ENCODE results near the gene MYH16. TPM values are rescaled to one million over a fixed set of nuclear protein-coding genes. Genes with fewer than 3 reads are reported as not detected.
"Not testable (repeated sequence)": the region's sequence is repeated elsewhere in the genome, so short reads cannot be mapped to it uniquely, and the experiment has no call there.

MYH16 gene
- total and polyA plus RNA-seq, 3 donors from 2014 or later, result 1.5 to 2.1 (median 2.0) TPM

- DNase-seq, result no peak
- intact Hi-C loops (cut with DNase I; ENCODE audit: low total_unique reads), result loop anchor here (10.0 kb wide), 1 partner anchor 270 kb away; no protein-coding TSS in a partner anchor
- Histone ChIP-seq H3K36me3 (ENCODE audit: low read depth, missing control alignments) (no peaks in the 10 kb centered on the region), H3K4me3 (no peak overlapping the region), H3K27ac (no peak overlapping the region), H3K27me3 (no peaks in the 10 kb centered on the region), H3K9me3 (no peaks in the 10 kb centered on the region), H3K4me1 (peaks cover 7% of the 10 kb centered on the region)
- WGBS, 2 donors, result 73 to 84% methylated on average over 7 of the region's 7 CpGs
- TF ChIP-seq CTCF (IDR thresholded peaks at IDR 0.05) (no peak), POLR2A (IDR thresholded peaks at IDR 0.05) (no peak)
These were observed 41.9 kb downstream of the MYH16 start for GRCh38 chr7:99314504-99314903.

DNA sequence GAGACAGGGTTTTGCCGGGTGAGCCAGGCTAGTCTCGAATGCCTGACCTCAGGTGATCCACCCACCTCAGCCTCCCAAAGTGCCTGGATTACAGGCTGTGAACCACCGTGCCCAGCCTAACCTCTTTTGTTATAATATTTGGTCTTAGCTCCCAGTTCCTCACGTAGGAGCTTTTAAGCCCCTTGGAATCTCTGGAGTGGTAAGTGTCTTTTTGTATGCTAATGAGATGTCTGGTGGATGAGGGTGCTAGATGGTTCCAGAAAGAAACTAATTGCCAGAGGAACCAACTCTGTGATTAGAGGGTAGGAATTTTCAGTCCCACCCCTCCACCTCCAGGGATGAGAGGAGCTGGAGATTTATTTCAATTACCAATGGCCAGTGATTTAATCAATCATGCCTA, 47.7 kb downstream of the MYH16 start:
- Histone ChIP-seq H3K4me1 (peaks cover 5% of the 10 kb centered on the region), H3K27ac (no peak overlapping the region), H3K36me3 (ENCODE audit: low read depth, missing control alignments) (no peaks in the 10 kb centered on the region), H3K4me3 (no peak overlapping the region), H3K9me3 (no peaks in the 10 kb centered on the region), H3K27me3 (no peaks in the 10 kb centered on the region)
- 68 to 85% methylated on average over 4 of the region's 4 CpGs for WGBS, 2 donors
- intact Hi-C loops (cut with DNase I; ENCODE audit: low total_unique reads), result no loop called here
- DNase-seq, result no peak
- no peak for TF ChIP-seq POLR2A (IDR thresholded peaks at IDR 0.05)
- no peak for TF ChIP-seq CTCF (IDR thresholded peaks at IDR 0.05)

- H3K36me3 ChIP-seq (ENCODE audit: low read depth, missing control alignments); H3K4me3 ChIP-seq; DNase-seq; intact Hi-C loops (cut with DNase I; ENCODE audit: low total_unique reads); H3K27ac ChIP-seq; H3K9me3 ChIP-seq; H3K27me3 ChIP-seq: not testable (repeated sequence)
- WGBS, 2 donors, result 88 to 94% methylated on average over 6 of the region's 6 CpGs
- peaks cover 15% of the 10 kb centered on the region for H3K4me1 ChIP-seq
These were observed 50.0 kb downstream of the MYH16 start for GRCh38 chr7:99322659-99323058.

- Histone ChIP-seq H3K36me3 (ENCODE audit: low read depth, missing control alignments) (no peaks in the 10 kb centered on the region), H3K27me3 (no peaks in the 10 kb centered on the region), H3K27ac (no peak overlapping the region), H3K4me3 (peak overlapping the region in 1 of 2 donors; percentile 95), H3K4me1 (peaks cover 25% of the 10 kb centered on the region), H3K9me3 (no peaks in the 10 kb centered on the region)
- TF ChIP-seq CTCF (IDR thresholded peaks at IDR 0.05), result no peak
- no peak for TF ChIP-seq POLR2A (IDR thresholded peaks at IDR 0.05)
- no peak for DNase-seq
- intact Hi-C loops (cut with DNase I; ENCODE audit: low total_unique reads), result no loop called here
- WGBS, 2 donors, result 79 to 84% methylated on average over 14 of the region's 14 CpGs
These were observed 51.9 kb downstream of the MYH16 start for GRCh38 chr7:99324559-99324958.

DNA sequence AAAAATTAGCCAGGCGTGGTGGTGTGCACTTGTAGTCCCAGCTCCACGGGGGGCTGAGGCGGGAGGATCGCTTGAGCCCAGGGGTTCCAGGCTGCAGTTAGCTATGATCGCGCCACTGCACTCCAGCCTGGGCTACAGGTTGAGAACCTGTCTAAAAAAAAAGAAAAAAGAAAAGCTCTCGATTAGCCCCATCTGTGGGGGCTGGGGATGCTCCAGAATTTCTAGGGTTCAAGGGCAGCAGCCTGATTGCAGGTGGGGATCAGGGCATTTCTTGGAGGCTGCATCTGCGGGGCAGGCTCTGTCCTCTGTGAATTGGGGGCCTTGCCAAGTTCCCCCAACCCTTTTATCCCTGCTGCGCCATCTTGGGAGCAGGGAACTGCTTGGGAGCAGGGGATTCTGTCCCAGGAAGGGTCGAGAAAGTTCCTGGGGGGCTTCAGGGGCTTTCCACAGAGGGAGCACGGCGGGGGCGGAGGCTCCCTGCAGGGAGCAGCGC, 52.4 kb downstream of the MYH16 start:
- Histone ChIP-seq H3K4me1 (peaks cover 29% of the 10 kb centered on the region), H3K27me3 (no peaks in the 10 kb centered on the region), H3K27ac (peak overlapping the region; percentile 82), H3K4me3 (peak overlapping the region; percentile 80 to 95), H3K36me3 (ENCODE audit: low read depth, missing control alignments) (no peaks in the 10 kb centered on the region), H3K9me3 (no peaks in the 10 kb centered on the region)
- no peak for TF ChIP-seq POLR2A (IDR thresholded peaks at IDR 0.05)
- no peak for TF ChIP-seq CTCF (IDR thresholded peaks at IDR 0.05)
- 21 to 24% methylated on average over 12 to 14 of the region's 14 CpGs for WGBS, 2 donors
- no peak for DNase-seq
- intact Hi-C loops (cut with DNase I; ENCODE audit: low total_unique reads), result no loop called here

All from testis (tissue), 3 donors.